Epidermal melanocyte (primary cell): ENCODE results near the gene MYO1F.
"Not testable (repeated sequence)": the region's sequence is repeated elsewhere in the genome, so short reads cannot be mapped to it uniquely, and the experiment has no call there.

Experiments used
- DNase-seq: peaks from one replicate; pipeline ENCODE4 v3.0.0; 2011; ENCODE audit warnings: low spot score; ENCODE audit not compliant: insufficient read length

MYO1F gene

GRCh38 chr19:8566855-8567254 lies 10.4 kb downstream of the MYO1F start:
- no peak for DNase-seq

GRCh38 chr19:8564866-8565265 lies 12.4 kb downstream of the MYO1F start:
- not testable (repeated sequence) for DNase-seq

- no peak for DNase-seq
Measured at GRCh38 chr19:8561075-8561764, 16.0 kb downstream of the MYO1F start.

- no peak for DNase-seq
Measured at GRCh38 chr19:8558325-8558724, 18.9 kb downstream of the MYO1F start.

GRCh38 chr19:8557642-8558238 lies 19.5 kb downstream of the MYO1F start:
- no peak for DNase-seq

GRCh38 chr19:8553729-8554128 lies 23.5 kb downstream of the MYO1F start:
- not testable (repeated sequence) for DNase-seq

GRCh38 chr19:8552810-8553209 lies 24.4 kb downstream of the MYO1F start:
- DNase-seq, result no peak

GRCh38 chr19:8550070-8550469 lies 27.2 kb downstream of the MYO1F start:
- no peak for DNase-seq

- DNase-seq, result no peak
Measured at GRCh38 chr19:8545743-8546142, 31.5 kb downstream of the MYO1F start.

- no peak for DNase-seq
Measured at GRCh38 chr19:8544168-8544567, 33.1 kb downstream of the MYO1F start.

GRCh38 chr19:8539621-8540149 lies 37.6 kb downstream of the MYO1F start:
- no peak for DNase-seq

- DNase-seq, result no peak
Measured at GRCh38 chr19:8537099-8537498, 40.1 kb downstream of the MYO1F start.

- no peak for DNase-seq
Measured at GRCh38 chr19:8536282-8536681, 41.0 kb downstream of the MYO1F start.

- no peak for DNase-seq
Measured at GRCh38 chr19:8532225-8532624, 45.0 kb downstream of the MYO1F start.

- no peak for DNase-seq
Measured at GRCh38 chr19:8531470-8531869, 45.8 kb downstream of the MYO1F start.

GRCh38 chr19:8530061-8530679 lies 47.1 kb downstream of the MYO1F start:
- DNase-seq, result no peak

GRCh38 chr19:8529369-8530006 lies 47.8 kb downstream of the MYO1F start:
- no peak for DNase-seq

GRCh38 chr19:8528500-8528899 lies 48.7 kb downstream of the MYO1F start:
- no peak for DNase-seq

- peak; percentile 79 for DNase-seq
Measured at GRCh38 chr19:8526345-8527091, 50.7 kb downstream of the MYO1F start.

- DNase-seq, result no peak
Measured at GRCh38 chr19:8525401-8525684, 51.9 kb downstream of the MYO1F start.

GRCh38 chr19:8519388-8519787 lies 57.9 kb downstream of the MYO1F start:
- DNase-seq, result no peak

- DNase-seq, result no peak
Measured at GRCh38 chr19:8518536-8518935, 58.7 kb downstream of the MYO1F start.
